ENCODE data around the gene MICAL3. TPM values are rescaled to one million over a fixed set of nuclear protein-coding genes. Genes with fewer than 3 reads are reported as not detected.

Gene MICAL3
- polyA plus RNA-seq, 2 of the 4 experiments (the other 2 are of a cell fraction): 20.5 to 30.1 TPM

DNA sequence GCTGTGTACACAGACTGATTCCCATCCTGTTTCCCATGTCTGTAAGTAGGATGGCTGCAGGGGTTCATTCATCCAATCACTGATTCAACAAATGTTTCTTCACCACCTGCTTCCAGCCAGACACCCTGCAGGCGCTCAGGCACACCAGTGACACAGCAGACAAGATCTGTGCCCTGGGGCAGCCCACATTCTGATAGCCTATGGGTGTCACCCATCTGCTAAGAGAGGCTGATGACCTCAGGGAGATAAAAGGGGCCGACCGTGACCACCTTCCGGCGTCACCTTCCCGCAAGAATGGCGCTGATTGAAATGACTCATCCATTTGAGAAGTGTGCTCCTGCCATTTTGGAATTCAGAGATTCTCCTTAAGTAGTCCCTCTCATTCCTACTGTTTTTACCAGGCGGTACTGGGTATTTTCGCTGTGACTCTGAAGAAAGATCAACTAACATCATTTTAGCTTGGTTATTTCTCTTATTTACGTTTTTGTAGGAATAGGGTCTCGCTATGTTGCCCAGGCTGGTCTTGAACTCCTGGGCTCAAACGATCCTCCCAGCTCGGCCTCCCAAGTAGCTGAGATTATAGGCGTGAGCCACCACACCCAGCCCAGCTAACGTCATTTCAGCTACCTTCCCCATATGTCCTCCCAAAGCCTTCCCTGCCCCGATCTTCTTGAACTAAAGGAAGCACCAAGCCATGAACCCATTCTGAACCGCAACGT, 176.8 kb downstream of the MICAL3 start:
- DNase-seq (ENCODE audit: low read depth in 1 of 2, low spot score in 1 of 2) (no peak), FAIRE-seq (no peak), ATAC-seq (no peak)
- POLR2A ChIA-PET: no interaction called here
- Histone ChIP-seq H3K9me3 (no peaks in the 10 kb centered on the region), H3K4me2 (no peak overlapping the region), H3K27ac (no peak overlapping the region), H3K4me1 (no peaks in the 10 kb centered on the region), H3K4me3 (no peak overlapping the region)
- 93% methylated on average over 18 of the region's 18 CpGs for WGBS (ENCODE audit: missing lambda C conversion rate)
- no peak for TF ChIP-seq TP53 (CRISPR knock-in tag; IDR thresholded peaks at IDR 0.05)
- TF ChIP-seq, protein P1, sequence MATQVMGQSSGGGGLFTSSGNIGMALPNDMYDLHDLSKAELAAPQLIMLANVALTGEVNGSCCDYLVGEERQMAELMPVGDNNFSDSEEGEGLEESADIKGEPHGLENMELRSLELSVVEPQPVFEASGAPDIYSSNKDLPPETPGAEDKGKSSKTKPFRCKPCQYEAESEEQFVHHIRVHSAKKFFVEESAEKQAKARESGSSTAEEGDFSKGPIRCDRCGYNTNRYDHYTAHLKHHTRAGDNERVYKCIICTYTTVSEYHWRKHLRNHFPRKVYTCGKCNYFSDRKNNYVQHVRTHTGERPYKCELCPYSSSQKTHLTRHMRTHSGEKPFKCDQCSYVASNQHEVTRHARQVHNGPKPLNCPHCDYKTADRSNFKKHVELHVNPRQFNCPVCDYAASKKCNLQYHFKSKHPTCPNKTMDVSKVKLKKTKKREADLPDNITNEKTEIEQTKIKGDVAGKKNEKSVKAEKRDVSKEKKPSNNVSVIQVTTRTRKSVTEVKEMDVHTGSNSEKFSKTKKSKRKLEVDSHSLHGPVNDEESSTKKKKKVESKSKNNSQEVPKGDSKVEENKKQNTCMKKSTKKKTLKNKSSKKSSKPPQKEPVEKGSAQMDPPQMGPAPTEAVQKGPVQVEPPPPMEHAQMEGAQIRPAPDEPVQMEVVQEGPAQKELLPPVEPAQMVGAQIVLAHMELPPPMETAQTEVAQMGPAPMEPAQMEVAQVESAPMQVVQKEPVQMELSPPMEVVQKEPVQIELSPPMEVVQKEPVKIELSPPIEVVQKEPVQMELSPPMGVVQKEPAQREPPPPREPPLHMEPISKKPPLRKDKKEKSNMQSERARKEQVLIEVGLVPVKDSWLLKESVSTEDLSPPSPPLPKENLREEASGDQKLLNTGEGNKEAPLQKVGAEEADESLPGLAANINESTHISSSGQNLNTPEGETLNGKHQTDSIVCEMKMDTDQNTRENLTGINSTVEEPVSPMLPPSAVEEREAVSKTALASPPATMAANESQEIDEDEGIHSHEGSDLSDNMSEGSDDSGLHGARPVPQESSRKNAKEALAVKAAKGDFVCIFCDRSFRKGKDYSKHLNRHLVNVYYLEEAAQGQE (IDR thresholded peaks at IDR 0.05): no peak
- no peak for TF ChIP-seq MAFK (IDR thresholded peaks at IDR 0.05; ENCODE audit: partially characterized antibody)
- TF ChIP-seq KDM1A (IDR thresholded peaks at IDR 0.05; ENCODE audit: low read depth): no peak
- no peak for TF ChIP-seq EHMT2 (IDR thresholded peaks at IDR 0.05; ENCODE audit: low read depth)
- TF ChIP-seq KDM5A (IDR thresholded peaks at IDR 0.05): no peak
- TF ChIP-seq PBX3 (IDR thresholded peaks at IDR 0.05): no peak
- no peak for TF ChIP-seq USF2 (IDR thresholded peaks at IDR 0.05)
- TF ChIP-seq ATOH8 (CRISPR knock-in tag; IDR thresholded peaks at IDR 0.05; ENCODE audit: low read depth): no peak
- TF ChIP-seq, protein P2, sequence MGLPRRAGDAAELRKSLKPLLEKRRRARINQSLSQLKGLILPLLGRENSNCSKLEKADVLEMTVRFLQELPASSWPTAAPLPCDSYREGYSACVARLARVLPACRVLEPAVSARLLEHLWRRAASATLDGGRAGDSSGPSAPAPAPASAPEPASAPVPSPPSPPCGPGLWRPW (IDR thresholded peaks at IDR 0.05): no peak
- TF ChIP-seq, protein P3, sequence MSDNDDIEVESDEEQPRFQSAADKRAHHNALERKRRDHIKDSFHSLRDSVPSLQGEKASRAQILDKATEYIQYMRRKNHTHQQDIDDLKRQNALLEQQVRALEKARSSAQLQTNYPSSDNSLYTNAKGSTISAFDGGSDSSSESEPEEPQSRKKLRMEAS (IDR thresholded peaks at IDR 0.05): no peak
- no peak for TF ChIP-seq CHD4 (IDR thresholded peaks at IDR 0.05; ENCODE audit: borderline replicate concordance)
- no peak for TF ChIP-seq SMC3 (IDR thresholded peaks at IDR 0.05)
- no peak for TF ChIP-seq ZSCAN20 (CRISPR knock-in tag; IDR thresholded peaks at IDR 0.05)
- no peak for TF ChIP-seq FOSB (CRISPR knock-in tag; IDR thresholded peaks at IDR 0.05)
- TF ChIP-seq HDAC2 (IDR thresholded peaks at IDR 0.05): no peak
- no peak for TF ChIP-seq ZC3H11A (IDR thresholded peaks at IDR 0.05)
- TF ChIP-seq ZFP36 (IDR thresholded peaks at IDR 0.05; ENCODE audit: borderline replicate concordance, partially characterized antibody): no peak
- no peak for TF ChIP-seq RNF2 (IDR thresholded peaks at IDR 0.05; ENCODE audit: borderline replicate concordance, low read depth)
- TF ChIP-seq HOXB5 (CRISPR knock-in tag; IDR thresholded peaks at IDR 0.05): no peak
- CTCF ChIA-PET: interaction anchor here (1.3 to 1.7 kb wide), 2 partner anchors 18 to 228 kb away, joined by 3 to 15 read pairs; no protein-coding TSS in a partner anchor
